Nephron (organoid): Measurements from ENCODE around the gene FRMD5.
A peak's percentile ranks its signal among the peaks of the same experiment; 100 is the strongest.
"Not testable (repeated sequence)": the region's sequence is repeated elsewhere in the genome, so short reads cannot be mapped to it uniquely, and the experiment has no call there.

Source experiments
- H3K27ac Mint-ChIP-seq, 3 experiments: 2 replicates each; pipeline ENCODE4 v1.8.0; 2020; ENCODE audit warnings: mixed read lengths in 3 of 3, mild to moderate bottlenecking in 2 of 3, moderate library complexity in 1 of 3
- H3K27me3 Mint-ChIP-seq: 2 replicates; pipeline ENCODE4 v1.8.0; 2021; ENCODE audit warnings: low read depth, mild to moderate bottlenecking, moderate library complexity, mixed read lengths
- H3K36me3 Mint-ChIP-seq: 2 replicates; pipeline ENCODE4 v1.8.0; 2020; ENCODE audit warnings: low read depth, mixed read lengths
- H3K4me1 Mint-ChIP-seq: 2 replicates; pipeline ENCODE4 v1.8.0; 2020; ENCODE audit warnings: mixed read lengths
- H3K4me3 Mint-ChIP-seq, 3 experiments: 2 replicates each; pipeline ENCODE4 v1.8.0; 2020; ENCODE audit warnings: mild to moderate bottlenecking in 3 of 3, mixed read lengths in 3 of 3, moderate library complexity in 2 of 3
- H3K9me3 Mint-ChIP-seq: 2 replicates; pipeline ENCODE4 v1.8.0; 2020; ENCODE audit warnings: mixed read lengths
- TF ChIP-seq, protein P1 (sequence below), 3 experiments: fragments of 200-600 bp; sonication (generic); IDR thresholded peaks; one replicate each; pipeline ENCODE4 v1.5.0; 2021; ENCODE audit warnings: antibody characterized with exemption in 3 of 3; ENCODE audit not compliant: unreplicated experiment in 3 of 3

The FRMD5 gene

DNA sequence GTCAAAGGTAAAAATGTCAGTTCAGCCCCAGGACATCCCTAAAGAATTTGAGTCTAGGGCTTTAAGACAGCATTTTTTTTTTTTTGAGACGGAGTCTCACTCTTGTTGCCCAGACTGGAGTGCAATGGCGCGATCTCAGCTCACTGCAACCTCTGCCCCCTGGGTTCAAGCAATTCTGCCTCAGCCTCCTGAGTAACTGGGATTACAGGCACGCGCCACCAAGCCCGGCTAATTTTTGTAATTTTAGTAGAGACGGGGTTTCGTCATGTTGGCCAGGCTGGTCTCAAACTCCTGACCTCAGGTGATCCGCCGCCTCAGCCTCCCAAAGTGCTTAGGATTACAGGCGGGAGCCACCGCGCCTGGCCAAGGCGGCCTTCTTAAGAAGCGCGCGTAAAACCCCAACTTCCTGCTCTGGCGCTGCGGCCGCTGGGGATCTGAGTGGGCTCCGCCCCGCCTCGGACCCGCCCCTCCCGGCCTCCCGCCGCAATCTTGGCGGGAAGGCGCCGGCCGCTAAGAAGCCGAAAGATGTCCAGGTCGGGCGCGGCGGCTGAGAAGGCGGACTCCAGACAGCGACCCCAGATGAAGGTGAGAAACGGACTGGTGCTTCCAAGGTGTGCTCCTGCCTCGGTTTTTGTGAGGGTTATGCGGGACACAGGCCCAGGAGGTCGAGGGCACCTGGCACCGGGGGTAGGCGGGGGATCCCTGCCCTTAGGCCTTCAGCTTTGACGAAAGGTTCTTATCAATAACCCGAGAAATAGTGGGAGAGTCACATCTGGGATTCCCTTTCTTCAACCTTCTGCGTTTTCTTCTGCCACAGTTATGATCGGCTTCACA, 368.3 kb downstream of the FRMD5 start, which contains the start of gene WDR76:
Gene WDR76, plus strand, starts transcription at position 495 of the 834 bp plus-strand sequence. Its CDS starts 31 bp downstream, at position 526.
- Mint-ChIP-seq H3K27ac (peak within 1 kb of the TSS; percentile 36 to 67 (median 57)), H3K4me3 (peak within 1 kb of the TSS; percentile 79 to 87 (median 84)), H3K4me1 (peaks cover 22% of the 10 kb centered on the region), H3K36me3 (peaks cover 11% of the 10 kb centered on the region), H3K27me3 (no peaks in the 10 kb centered on the region), H3K9me3 (peaks cover 3% of the 10 kb centered on the region)
- TF ChIP-seq, protein P1, sequence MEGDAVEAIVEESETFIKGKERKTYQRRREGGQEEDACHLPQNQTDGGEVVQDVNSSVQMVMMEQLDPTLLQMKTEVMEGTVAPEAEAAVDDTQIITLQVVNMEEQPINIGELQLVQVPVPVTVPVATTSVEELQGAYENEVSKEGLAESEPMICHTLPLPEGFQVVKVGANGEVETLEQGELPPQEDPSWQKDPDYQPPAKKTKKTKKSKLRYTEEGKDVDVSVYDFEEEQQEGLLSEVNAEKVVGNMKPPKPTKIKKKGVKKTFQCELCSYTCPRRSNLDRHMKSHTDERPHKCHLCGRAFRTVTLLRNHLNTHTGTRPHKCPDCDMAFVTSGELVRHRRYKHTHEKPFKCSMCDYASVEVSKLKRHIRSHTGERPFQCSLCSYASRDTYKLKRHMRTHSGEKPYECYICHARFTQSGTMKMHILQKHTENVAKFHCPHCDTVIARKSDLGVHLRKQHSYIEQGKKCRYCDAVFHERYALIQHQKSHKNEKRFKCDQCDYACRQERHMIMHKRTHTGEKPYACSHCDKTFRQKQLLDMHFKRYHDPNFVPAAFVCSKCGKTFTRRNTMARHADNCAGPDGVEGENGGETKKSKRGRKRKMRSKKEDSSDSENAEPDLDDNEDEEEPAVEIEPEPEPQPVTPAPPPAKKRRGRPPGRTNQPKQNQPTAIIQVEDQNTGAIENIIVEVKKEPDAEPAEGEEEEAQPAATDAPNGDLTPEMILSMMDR (IDR thresholded peaks at IDR 0.05; ENCODE audit: unreplicated experiment in 3 of 3) = no peak

DNA sequence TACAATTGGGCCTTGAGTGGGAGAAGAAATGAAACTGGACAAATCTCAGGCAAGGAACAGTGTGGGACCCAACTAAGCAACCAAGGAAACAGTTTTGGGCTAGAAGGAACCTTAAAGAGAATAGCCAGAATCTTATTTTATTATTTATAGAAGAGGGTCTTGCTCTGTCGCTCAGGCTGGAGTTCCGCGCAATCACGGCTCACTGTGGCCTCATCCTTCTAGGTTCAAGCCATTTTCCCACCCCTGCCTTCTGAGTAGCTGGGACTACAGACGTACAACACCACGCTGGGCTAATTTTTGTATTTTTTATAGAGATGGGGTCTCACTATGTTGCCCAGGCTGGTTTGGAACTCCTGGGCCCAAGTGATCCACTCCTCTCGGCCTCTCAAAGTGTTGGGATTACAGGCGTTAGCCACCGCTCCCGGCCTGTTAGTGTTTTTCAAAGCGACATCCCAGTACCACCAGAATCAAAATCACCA, 369.0 kb downstream of the FRMD5 start:
- Mint-ChIP-seq H3K9me3 (peaks cover 3% of the 10 kb centered on the region), H3K27ac (peak overlapping the region in 1 of 3 experiments; percentile 67), H3K4me3 (peak overlapping the region; percentile 79 to 87 (median 84)), H3K36me3 (peaks cover 16% of the 10 kb centered on the region), H3K27me3 (no peaks in the 10 kb centered on the region), H3K4me1 (peaks cover 26% of the 10 kb centered on the region)
- TF ChIP-seq, protein P1 (IDR thresholded peaks at IDR 0.05; ENCODE audit: unreplicated experiment in 3 of 3) = no peak

DNA sequence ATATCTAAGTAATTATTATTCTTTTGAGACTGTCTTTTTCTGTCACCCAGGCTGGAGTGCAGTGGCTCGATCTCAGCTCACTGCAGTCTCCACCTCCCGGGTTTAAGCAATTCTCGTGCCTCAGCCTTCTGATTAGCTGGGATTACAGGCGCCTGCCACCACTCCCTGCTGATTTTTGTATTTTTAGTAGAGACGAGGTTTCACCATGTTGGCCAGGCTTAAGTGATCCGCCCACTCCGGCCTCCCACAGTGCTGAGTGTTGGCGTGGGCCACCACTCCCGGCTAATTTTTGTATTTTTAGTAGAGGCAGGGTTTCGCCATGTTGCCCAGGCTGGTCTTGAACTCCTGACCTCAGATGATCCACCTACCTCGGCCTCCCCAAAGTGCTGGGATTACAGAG, 369.8 kb downstream of the FRMD5 start:
- H3K27ac Mint-ChIP-seq, H3K27me3 Mint-ChIP-seq, H3K9me3 Mint-ChIP-seq: not testable (repeated sequence)
- Mint-ChIP-seq H3K36me3 (peaks cover 16% of the 10 kb centered on the region), H3K4me3 (peak overlapping the region; percentile 52 to 87 (median 79)), H3K4me1 (peaks cover 26% of the 10 kb centered on the region)

DNA sequence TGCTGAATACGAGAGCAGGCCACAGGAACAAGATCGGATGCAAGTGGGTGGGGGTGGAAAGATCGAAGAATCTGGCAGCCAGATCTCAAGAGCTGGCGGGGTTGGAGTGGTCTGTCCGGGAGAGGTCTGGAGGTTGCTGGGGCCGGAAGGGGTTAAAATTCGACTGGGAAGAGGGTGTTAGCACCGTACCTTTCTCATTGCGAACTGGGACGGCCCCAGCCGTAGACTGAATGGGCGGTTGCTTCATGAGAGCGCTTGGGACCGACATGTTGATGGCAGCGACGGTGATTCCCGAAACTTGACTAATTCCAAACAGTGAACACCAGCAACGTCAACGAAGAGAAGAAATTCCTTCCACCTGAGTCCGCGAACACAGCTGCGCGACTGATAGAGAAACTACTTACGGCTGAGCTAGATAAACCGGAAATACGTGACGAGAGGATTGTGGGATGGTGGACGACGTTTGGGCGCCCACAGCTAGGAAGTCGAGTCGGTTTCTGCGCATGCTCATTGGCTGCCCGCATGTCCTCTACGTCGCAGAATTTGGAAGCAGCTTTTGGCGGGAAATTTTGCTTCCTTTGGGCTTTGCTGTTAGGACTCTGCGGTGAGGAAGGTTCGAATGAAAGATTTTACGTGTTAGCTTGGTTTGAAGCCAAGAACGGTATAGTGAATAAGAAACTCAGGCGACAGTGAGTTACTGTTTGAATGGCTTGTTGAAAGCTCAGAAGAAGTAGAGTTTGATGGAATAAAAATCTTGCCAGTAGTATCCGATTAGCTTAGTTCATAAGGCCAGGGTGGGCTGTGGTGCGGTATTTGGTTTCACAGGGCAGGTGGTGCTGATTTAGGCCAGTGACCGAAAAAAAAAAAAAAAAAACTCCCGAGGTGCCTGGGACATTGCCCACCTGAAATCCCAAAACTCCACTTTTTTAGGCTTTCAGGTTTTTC, 370.5 kb downstream of the FRMD5 start, which contains the start of gene MFAP1:
Gene MFAP1, minus strand, starts transcription at position 389 of the 945 bp plus-strand sequence. Its CDS starts 121 bp downstream, at position 268.
- H3K4me3 Mint-ChIP-seq = peak within 1 kb of the TSS; percentile 91 to 98 (median 94)
- H3K4me1 Mint-ChIP-seq = peaks cover 26% of the 10 kb centered on the region
- H3K36me3 Mint-ChIP-seq = peaks cover 19% of the 10 kb centered on the region
- peak within 1 kb of the TSS; percentile 89 to 98 (median 98) for H3K27ac Mint-ChIP-seq
- H3K27me3 Mint-ChIP-seq = no peaks in the 10 kb centered on the region
- TF ChIP-seq, protein P1 (IDR thresholded peaks at IDR 0.05; ENCODE audit: unreplicated experiment in 3 of 3) = no peak
- H3K9me3 Mint-ChIP-seq = peaks cover 3% of the 10 kb centered on the region

DNA sequence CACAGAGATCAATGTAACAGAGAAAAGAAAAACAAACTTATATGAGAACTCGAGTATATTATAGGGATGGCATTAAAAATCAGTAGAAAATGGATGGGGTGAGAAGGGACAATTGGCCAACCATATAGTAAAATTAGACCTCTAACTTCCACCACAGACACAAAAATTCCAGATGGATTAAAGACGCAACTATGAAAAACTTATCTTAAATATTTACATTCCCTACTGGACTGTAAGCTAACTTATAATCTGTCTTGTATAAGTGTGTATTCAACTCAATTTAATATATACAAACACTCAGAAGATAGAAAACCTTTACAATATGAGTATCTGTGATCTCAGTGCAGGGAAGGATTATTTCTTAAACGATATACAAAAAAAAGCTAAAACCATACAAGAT, 373.6 kb downstream of the FRMD5 start:
- Mint-ChIP-seq H3K36me3 (peaks cover 25% of the 10 kb centered on the region), H3K4me3 (peak overlapping the region; percentile 52 to 77 (median 76)), H3K9me3 (peaks cover 3% of the 10 kb centered on the region), H3K4me1 (peaks cover 15% of the 10 kb centered on the region), H3K27ac (peak overlapping the region in 1 of 3 experiments; percentile 0), H3K27me3 (no peaks in the 10 kb centered on the region)
- TF ChIP-seq, protein P1 (IDR thresholded peaks at IDR 0.05; ENCODE audit: unreplicated experiment in 3 of 3) = no peak
